ENCODE data around the gene IL17B.

IL17B gene

DNA sequence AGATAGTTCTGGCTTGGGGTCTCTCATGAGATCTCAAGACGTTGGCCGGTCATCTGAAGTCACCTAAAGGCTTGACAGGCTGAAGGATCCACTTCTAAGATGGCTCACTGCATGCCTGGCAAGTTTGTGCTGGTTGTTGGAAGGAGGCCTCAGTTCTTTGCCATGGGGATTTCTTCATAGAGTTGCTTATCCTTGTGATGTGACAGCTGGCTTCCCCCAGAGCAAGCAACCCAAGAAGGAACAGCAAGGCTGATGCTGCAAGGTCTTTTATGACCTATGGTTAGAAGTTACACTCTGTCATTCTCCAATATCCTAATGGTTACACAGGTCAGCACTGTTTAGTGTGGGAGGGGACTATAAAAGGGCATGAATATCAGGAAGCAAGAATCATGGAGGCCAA is 54.5 kb downstream of the IL17B start:
- TF ChIP-seq EZH2 (IDR thresholded peaks at IDR 0.05; ENCODE audit: borderline replicate concordance, low read length), result no peak
- TF ChIP-seq, protein P1, sequence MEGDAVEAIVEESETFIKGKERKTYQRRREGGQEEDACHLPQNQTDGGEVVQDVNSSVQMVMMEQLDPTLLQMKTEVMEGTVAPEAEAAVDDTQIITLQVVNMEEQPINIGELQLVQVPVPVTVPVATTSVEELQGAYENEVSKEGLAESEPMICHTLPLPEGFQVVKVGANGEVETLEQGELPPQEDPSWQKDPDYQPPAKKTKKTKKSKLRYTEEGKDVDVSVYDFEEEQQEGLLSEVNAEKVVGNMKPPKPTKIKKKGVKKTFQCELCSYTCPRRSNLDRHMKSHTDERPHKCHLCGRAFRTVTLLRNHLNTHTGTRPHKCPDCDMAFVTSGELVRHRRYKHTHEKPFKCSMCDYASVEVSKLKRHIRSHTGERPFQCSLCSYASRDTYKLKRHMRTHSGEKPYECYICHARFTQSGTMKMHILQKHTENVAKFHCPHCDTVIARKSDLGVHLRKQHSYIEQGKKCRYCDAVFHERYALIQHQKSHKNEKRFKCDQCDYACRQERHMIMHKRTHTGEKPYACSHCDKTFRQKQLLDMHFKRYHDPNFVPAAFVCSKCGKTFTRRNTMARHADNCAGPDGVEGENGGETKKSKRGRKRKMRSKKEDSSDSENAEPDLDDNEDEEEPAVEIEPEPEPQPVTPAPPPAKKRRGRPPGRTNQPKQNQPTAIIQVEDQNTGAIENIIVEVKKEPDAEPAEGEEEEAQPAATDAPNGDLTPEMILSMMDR (IDR thresholded peaks at IDR 0.05; ENCODE audit: low read length), result no peak
- Histone ChIP-seq H3K4me2 (ENCODE audit: low read length) (no peak overlapping the region), H3K27me3 (ENCODE audit: insufficient read depth, low read length) (peaks cover 7% of the 10 kb centered on the region; the same call in 1 of the 2 replicates), H3K9me3 (ENCODE audit: low read length) (no peaks in the 10 kb centered on the region), H3K9ac (ENCODE audit: low read length) (no peak overlapping the region), H3F3A (ENCODE audit: insufficient read depth, low read length) (no peaks in the 10 kb centered on the region), H3K4me3 (ENCODE audit: low read depth, low read length, poor library complexity, severe bottlenecking) (no peak overlapping the region), H3K36me3 (ENCODE audit: insufficient read depth, low read length) (no peaks in the 10 kb centered on the region), H3K9me2 (ENCODE audit: low read depth, low read length) (no peaks in the 10 kb centered on the region), H3K4me1 (ENCODE audit: insufficient read depth, low read length, severe bottlenecking) (no peaks in the 10 kb centered on the region), H4K20me1 (ENCODE audit: insufficient read depth, low read length) (no peaks in the 10 kb centered on the region), H2AFZ (ENCODE audit: low read length) (no peak overlapping the region), H3K27ac (ENCODE audit: low read depth, low read length, poor library complexity, severe bottlenecking) (no peak overlapping the region), H3K79me2 (ENCODE audit: insufficient read depth, low read length) (no peaks in the 10 kb centered on the region)
